HG03108 (cell line): ENCODE data around the gene ALAS1.
A peak's percentile ranks its signal among the peaks of the same experiment; 100 is the strongest.

Experiments
- ATAC-seq: cut with Tn5 transposase; IDR thresholded peaks from one replicate; pipeline ENCODE4 v1.9.1; 2021; ENCODE audit warnings: moderate library complexity; ENCODE audit not compliant: unreplicated experiment

Gene ALAS1

GRCh38 chr3:52248816-52249547 lies 51.0 kb downstream of the ALAS1 start:
- ATAC-seq: no peak

GRCh38 chr3:52249683-52250082 lies 51.7 kb downstream of the ALAS1 start:
- ATAC-seq: no peak

GRCh38 chr3:52250122-52250521 lies 52.2 kb downstream of the ALAS1 start:
- no peak for ATAC-seq

GRCh38 chr3:52253314-52254304 lies 55.6 kb downstream of the ALAS1 start:
- peak; percentile 87 for ATAC-seq

- no peak for ATAC-seq
These were observed 56.6 kb downstream of the ALAS1 start for GRCh38 chr3:52254608-52255007.

- no peak for ATAC-seq
These were observed 58.2 kb downstream of the ALAS1 start for GRCh38 chr3:52256159-52256558.

DNA sequence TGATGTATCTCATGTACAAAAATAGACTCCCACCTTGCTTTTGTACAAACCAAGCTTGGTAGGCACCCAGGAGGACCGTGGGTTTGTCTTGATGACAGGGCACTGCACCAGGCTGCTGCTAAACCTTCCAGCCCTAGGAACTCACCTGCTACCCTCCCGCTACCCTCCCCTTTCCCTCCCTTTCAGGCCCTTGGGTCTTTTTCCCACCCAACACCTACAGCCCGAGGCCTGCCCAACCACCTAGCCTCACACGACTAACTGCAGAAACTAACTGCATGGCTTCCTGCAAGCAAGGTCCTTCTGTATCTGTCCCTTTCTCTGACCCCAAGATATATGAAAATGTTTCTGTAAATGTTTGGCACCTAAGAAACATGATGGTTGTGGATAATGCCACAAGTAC lies 58.7 kb downstream of the ALAS1 start:
- ATAC-seq: no peak

DNA sequence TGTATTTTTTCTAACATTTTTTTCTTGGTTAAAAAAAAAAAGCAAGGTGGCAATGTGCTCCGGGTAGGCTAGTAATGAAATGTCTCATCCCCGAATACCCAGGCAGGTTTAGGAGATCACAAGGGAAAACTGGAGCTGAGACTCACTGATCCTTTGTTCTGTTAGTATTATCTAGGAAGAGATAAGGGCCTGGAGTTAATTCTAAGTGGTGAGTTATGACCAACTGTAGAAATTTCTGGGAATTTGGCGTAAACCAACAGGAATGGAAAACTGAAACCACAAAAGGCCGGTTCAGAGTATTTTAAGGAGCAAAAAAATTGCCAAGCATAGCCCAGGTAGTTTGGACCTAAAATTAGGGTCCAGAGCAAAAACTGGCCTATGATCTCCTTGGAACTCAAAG lies 60.0 kb downstream of the ALAS1 start:
- ATAC-seq: no peak

DNA sequence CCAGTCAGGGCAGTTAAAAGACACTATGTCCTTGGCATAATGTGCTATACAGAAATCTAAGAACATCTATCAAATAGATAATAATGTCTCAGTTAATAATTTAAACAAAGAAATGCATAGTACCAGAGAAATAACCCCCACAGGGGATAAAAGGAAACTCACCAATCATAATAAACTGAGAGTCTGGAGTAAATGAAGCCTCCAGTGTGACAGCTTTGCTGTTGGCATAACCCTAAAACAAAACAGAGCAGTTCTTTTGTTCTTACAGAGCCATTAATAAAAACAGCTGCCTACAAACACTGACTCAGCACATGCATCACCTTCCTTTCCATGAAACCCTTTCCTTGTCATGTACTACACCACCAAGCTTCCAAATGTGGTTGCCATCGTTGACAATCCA lies 61.1 kb downstream of the ALAS1 start:
- ATAC-seq: no peak

DNA sequence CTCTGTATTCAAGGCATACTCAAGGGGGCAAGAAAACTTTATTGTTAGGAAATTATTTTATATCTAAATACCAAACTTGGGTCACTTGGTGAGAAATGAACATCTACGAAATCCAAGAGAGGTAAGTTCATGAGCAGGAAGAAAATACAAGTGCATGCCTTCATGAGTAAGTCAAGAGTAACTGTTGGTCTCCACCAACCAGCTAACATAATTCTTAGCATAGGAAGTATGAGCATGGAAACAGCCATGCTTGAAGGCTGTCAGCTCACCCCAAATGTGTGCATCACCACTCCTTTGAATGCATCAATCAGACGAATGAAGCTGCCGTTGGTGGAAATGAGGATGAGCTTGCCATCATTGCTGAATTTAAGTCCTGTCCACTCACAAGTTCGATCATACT lies 61.5 kb downstream of the ALAS1 start:
- ATAC-seq: no peak

DNA sequence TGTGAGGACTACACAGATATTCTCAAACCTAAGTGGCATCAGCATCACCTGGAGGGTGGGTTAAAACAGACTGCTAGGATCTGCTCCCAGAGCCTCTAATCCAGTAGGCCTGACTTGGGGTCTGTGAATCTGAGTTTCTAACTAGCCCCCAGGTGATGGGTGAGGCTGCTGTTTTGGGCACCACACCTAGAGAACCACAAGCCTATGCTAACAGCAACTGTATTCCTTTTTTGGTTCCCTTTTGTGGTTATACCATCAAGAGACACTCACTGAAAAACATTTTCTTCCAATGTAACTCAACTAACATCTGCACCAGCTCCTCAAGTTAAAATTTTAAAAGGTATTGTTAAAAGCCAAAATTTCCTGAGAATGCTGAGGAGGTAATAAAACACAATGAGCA lies 64.5 kb downstream of the ALAS1 start:
- no peak for ATAC-seq
